NB4 (cell line): ENCODE results near the gene NYAP1.
"Not testable (repeated sequence)": the region's sequence is repeated elsewhere in the genome, so short reads cannot be mapped to it uniquely, and the experiment has no call there.

ENCODE experiments used
- DNase-seq: peaks from one replicate; pipeline ENCODE4 v3.0.0; 2010; ENCODE audit warnings: low read depth
- H3K4me3 ChIP-seq: one replicate; pipeline ENCODE4 v1.5.1; 2011; ENCODE audit warnings: mild to moderate bottlenecking, low read depth, low read length, moderate library complexity
- MAX ChIP-seq: IDR thresholded peaks from 2 replicates; pipeline ENCODE4 v1.6.1; 2011; ENCODE audit warnings: low read depth, low read length
- MYC ChIP-seq: IDR thresholded peaks from 2 replicates; pipeline ENCODE4 v1.6.1; 2011; ENCODE audit warnings: low read depth, low read length
- POLR2A ChIP-seq: IDR thresholded peaks from 2 replicates; pipeline ENCODE4 v1.6.1; 2011; ENCODE audit warnings: mild to moderate bottlenecking; ENCODE audit not compliant: insufficient read length; ENCODE audit errors: extremely low read depth
- TF ChIP-seq, protein P1 (sequence below): IDR thresholded peaks from one replicate; pipeline ENCODE4 v1.5.1; 2012; ENCODE audit warnings: low read depth, low read length

Gene NYAP1

GRCh38 chr7:100491192-100491578, 7.5 kb downstream of the NYAP1 start:
- no peak for DNase-seq
- TF ChIP-seq MYC (no peak), MAX (no peak), POLR2A (no peak)
- TF ChIP-seq, protein P1, sequence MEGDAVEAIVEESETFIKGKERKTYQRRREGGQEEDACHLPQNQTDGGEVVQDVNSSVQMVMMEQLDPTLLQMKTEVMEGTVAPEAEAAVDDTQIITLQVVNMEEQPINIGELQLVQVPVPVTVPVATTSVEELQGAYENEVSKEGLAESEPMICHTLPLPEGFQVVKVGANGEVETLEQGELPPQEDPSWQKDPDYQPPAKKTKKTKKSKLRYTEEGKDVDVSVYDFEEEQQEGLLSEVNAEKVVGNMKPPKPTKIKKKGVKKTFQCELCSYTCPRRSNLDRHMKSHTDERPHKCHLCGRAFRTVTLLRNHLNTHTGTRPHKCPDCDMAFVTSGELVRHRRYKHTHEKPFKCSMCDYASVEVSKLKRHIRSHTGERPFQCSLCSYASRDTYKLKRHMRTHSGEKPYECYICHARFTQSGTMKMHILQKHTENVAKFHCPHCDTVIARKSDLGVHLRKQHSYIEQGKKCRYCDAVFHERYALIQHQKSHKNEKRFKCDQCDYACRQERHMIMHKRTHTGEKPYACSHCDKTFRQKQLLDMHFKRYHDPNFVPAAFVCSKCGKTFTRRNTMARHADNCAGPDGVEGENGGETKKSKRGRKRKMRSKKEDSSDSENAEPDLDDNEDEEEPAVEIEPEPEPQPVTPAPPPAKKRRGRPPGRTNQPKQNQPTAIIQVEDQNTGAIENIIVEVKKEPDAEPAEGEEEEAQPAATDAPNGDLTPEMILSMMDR, result no peak
- H3K4me3 ChIP-seq, result no peak overlapping the region

- H3K4me3 ChIP-seq, result no peak overlapping the region
- TF ChIP-seq MAX, result no peak
- TF ChIP-seq MYC, result no peak
- TF ChIP-seq, protein P1, result no peak
- TF ChIP-seq POLR2A, result no peak
- no peak for DNase-seq
Measured at GRCh38 chr7:100492738-100493475, 9.2 kb downstream of the NYAP1 start.

DNA sequence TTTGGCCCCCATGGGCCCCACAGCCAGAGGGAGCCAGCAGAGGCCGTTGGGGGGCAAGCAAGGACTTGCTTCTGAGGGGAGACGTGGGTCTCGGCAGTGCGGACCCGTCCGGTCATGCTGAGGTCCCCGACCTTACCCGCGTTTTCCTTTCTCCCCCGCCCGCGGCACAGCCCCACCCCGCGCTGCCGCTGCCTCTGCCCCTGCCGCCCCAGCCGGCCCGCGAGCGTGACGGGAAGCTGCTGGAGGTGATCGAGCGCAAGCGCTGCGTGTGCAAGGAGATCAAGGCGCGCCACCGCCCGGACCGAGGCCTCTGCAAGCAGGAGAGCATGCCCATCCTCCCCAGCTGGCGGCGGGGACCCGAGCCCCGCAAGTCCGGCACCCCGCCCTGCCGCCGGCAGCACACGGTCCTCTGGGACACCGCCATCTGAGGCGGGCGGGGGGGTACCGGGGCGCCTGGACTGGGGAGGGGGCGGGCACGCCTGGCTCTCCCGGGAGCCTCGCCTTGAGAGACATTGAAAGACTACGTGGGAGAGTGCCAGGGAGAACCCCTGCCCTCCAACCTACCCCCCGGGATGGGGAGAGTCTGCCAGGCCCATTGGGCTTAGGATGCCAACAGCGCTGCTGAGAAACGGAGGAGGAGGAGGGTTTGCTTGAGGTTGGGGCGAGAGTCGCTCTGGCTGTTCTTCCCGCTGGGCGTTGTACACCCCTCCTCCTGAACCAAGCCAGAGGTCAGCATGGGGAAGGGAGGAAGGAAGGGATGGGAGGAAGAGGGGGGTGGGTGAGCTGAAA, 9.9 kb downstream of the NYAP1 start:
- DNase-seq, result peak; percentile 68
- TF ChIP-seq MYC (no peak), MAX (no peak), POLR2A (no peak)
- TF ChIP-seq, protein P1, result no peak
- H3K4me3 ChIP-seq, result no peak overlapping the region

- H3K4me3 ChIP-seq, result no peak overlapping the region
- no peak for DNase-seq
- no peak for TF ChIP-seq MYC
- TF ChIP-seq POLR2A, result no peak
- TF ChIP-seq, protein P1, result no peak
- TF ChIP-seq MAX, result no peak
Measured at GRCh38 chr7:100496509-100496908, 12.8 kb downstream of the NYAP1 start.

DNA sequence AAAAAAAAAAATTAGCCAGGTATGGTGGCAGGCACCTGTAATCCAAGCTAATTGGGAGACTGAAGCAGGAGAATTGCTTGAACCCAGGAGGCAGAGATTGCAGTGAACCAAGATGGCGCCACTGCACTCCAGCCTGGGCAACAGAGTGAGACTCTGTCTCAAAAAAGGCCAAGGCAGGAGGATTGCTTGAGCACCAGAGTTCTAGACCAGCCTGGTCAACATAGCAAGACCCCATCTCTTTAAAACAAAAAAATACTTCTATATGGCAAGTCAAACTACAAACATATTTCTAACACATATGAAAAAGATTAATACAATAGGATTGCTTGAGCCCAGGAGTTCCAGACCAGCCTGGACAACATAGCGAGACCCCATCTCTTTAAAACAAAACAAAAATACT, 17.0 kb downstream of the NYAP1 start:
- not testable (repeated sequence) for DNase-seq, H3K4me3 ChIP-seq

- H3K4me3 ChIP-seq, DNase-seq: not testable (repeated sequence)
Measured at GRCh38 chr7:100504031-100504430, 20.3 kb downstream of the NYAP1 start.
